SU-DHL-6 (cell line): ENCODE data around the gene KATNAL1.

Source experiments
- H2AFZ ChIP-seq: fragments of 200-600 bp; sonication (generic); 2 replicates; pipeline ENCODE4 v1.6.1; 2014; ENCODE audit warnings: low read depth, mild to moderate bottlenecking, moderate library complexity, mixed read lengths, antibody characterized with exemption, low read length; ENCODE audit not compliant: severe bottlenecking
- H3F3A ChIP-seq: fragments of 200-600 bp; shearing (Covaris generic); 2 replicates; pipeline ENCODE4 v1.6.0; 2016; ENCODE audit warnings: antibody characterized with exemption, mild to moderate bottlenecking; ENCODE audit not compliant: insufficient read depth
- H3K27ac ChIP-seq: fragments of 200-600 bp; sonication (generic); 2 replicates; pipeline ENCODE4 v1.5.1; 2016; ENCODE audit warnings: low read depth, mild to moderate bottlenecking, low read length, moderate library complexity, mixed read lengths
- H3K27me3 ChIP-seq: fragments of 200-600 bp; sonication (generic), shearing (Covaris generic); 2 replicates; pipeline ENCODE4 v1.6.0; 2014; ENCODE audit warnings: mild to moderate bottlenecking, low read length
- H3K36me3 ChIP-seq: fragments of 200-600 bp; sonication (generic); 2 replicates; pipeline ENCODE4 v1.6.1; 2014; ENCODE audit warnings: mild to moderate bottlenecking, low read length, mixed read lengths
- H3K4me2 ChIP-seq: fragments of 300-600, 200-600 bp; shearing (Covaris generic), sonication (generic); 2 replicates; pipeline ENCODE4 v1.6.0; 2014; ENCODE audit warnings: low read length, low read depth, mild to moderate bottlenecking; ENCODE audit not compliant: poor library complexity, severe bottlenecking
- H3K4me3 ChIP-seq: fragments of 200-600 bp; sonication (generic); 2 replicates; pipeline ENCODE4 v1.5.1; 2014; ENCODE audit warnings: antibody characterized with exemption, low read length, mild to moderate bottlenecking, mixed read lengths; ENCODE audit not compliant: insufficient read depth, poor library complexity, severe bottlenecking
- H3K79me2 ChIP-seq: fragments of 200-600 bp; sonication (generic); 2 replicates; pipeline ENCODE4 v1.6.1; 2014; ENCODE audit warnings: mild to moderate bottlenecking, low read length, moderate library complexity; ENCODE audit not compliant: insufficient read depth
- H3K9ac ChIP-seq: fragments of 200-600 bp; sonication (generic); 2 replicates; pipeline ENCODE4 v1.7.0; 2014; ENCODE audit warnings: mild to moderate bottlenecking, low read length
- H3K9me2 ChIP-seq: fragments of 200-600 bp; sonication (generic); replicated peaks from 2 replicates; pipeline ENCODE4 v1.6.1; 2014; ENCODE audit warnings: low read length; ENCODE audit not compliant: insufficient read depth
- H3K9me3 ChIP-seq: fragments of 200-600 bp; sonication (generic); 2 replicates; pipeline ENCODE4 v1.6.1; 2014; ENCODE audit warnings: low read length, mixed read lengths; ENCODE audit not compliant: insufficient read depth
- H4K20me1 ChIP-seq: fragments of 200-600 bp; sonication (generic); 2 replicates; pipeline ENCODE4 v1.6.1; 2014; ENCODE audit warnings: low read depth, mild to moderate bottlenecking, antibody characterized with exemption, low read length, moderate library complexity, mixed read lengths
- EZH2phosphoT487 ChIP-seq: fragments of 200-600 bp; sonication (generic), shearing (Covaris generic); conservative IDR thresholded peaks from 2 replicates; pipeline ENCODE4 v1.6.1; 2018; ENCODE audit warnings: mild to moderate bottlenecking, antibody characterized with exemption, low read length, moderate library complexity, mixed read lengths
- TF ChIP-seq, protein P1 (sequence below): fragments of 200-600 bp; sonication (generic); IDR thresholded peaks from one replicate; pipeline ENCODE4 v1.5.1; 2017; ENCODE audit warnings: antibody characterized with exemption, mild to moderate bottlenecking, low read length, moderate library complexity; ENCODE audit not compliant: insufficient read depth, poor library complexity, severe bottlenecking

Gene KATNAL1

DNA sequence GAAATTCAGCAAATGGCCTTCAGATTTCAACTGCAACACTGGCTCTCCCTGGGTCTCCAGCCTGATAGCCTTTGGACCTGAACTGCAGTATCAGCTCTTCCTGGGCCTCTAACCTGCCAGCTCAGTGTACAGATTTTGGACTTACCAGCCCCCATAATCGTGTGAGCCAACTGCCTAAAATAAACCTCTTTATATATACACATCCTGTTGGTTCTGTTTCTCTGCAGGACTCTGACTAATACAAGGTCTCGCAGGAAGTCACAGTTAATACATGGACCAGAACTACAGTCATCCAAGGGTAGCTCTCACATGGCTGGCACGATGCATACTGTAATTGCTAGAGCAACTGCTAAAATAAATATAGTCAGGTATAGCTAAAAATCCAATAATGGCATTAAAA, 85.1 kb downstream of the KATNAL1 start:
- no peaks in the 10 kb centered on the region; the same call in 1 of the 2 replicates for H3K79me2 ChIP-seq
- H3K27ac ChIP-seq, result no peak overlapping the region
- no peaks in the 10 kb centered on the region for H3F3A ChIP-seq
- peaks cover 39% of the 10 kb centered on the region for H3K36me3 ChIP-seq
- H4K20me1 ChIP-seq, result no peaks in the 10 kb centered on the region
- no peaks in the 10 kb centered on the region for H3K9me2 ChIP-seq
- H3K9me3 ChIP-seq, result peaks cover 10% of the 10 kb centered on the region; the same call in 1 of the 2 replicates
- no peak overlapping the region for H3K4me2 ChIP-seq
- H3K9ac ChIP-seq, result no peak overlapping the region
- no peak overlapping the region for H2AFZ ChIP-seq
- no peaks in the 10 kb centered on the region for H3K27me3 ChIP-seq
- TF ChIP-seq, protein P1, sequence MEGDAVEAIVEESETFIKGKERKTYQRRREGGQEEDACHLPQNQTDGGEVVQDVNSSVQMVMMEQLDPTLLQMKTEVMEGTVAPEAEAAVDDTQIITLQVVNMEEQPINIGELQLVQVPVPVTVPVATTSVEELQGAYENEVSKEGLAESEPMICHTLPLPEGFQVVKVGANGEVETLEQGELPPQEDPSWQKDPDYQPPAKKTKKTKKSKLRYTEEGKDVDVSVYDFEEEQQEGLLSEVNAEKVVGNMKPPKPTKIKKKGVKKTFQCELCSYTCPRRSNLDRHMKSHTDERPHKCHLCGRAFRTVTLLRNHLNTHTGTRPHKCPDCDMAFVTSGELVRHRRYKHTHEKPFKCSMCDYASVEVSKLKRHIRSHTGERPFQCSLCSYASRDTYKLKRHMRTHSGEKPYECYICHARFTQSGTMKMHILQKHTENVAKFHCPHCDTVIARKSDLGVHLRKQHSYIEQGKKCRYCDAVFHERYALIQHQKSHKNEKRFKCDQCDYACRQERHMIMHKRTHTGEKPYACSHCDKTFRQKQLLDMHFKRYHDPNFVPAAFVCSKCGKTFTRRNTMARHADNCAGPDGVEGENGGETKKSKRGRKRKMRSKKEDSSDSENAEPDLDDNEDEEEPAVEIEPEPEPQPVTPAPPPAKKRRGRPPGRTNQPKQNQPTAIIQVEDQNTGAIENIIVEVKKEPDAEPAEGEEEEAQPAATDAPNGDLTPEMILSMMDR, result no peak
- TF ChIP-seq EZH2phosphoT487, result no peak
- no peak overlapping the region for H3K4me3 ChIP-seq

GRCh38 chr13:30216111-30216510, 91.2 kb downstream of the KATNAL1 start:
- no peak for TF ChIP-seq EZH2phosphoT487
- TF ChIP-seq, protein P1, result no peak
- H3K27ac ChIP-seq, result no peak overlapping the region
- H3K9me2 ChIP-seq, result no peaks in the 10 kb centered on the region
- H3K4me2 ChIP-seq, result no peak overlapping the region
- no peaks in the 10 kb centered on the region; the same call in 1 of the 2 replicates for H3K79me2 ChIP-seq
- no peak overlapping the region for H3K9ac ChIP-seq
- H3K27me3 ChIP-seq, result no peaks in the 10 kb centered on the region
- H3F3A ChIP-seq, result no peaks in the 10 kb centered on the region
- no peak overlapping the region for H2AFZ ChIP-seq
- H4K20me1 ChIP-seq, result no peaks in the 10 kb centered on the region
- peaks cover 7% of the 10 kb centered on the region; the same call in 1 of the 2 replicates for H3K36me3 ChIP-seq
- H3K4me3 ChIP-seq, result no peak overlapping the region
- no peaks in the 10 kb centered on the region for H3K9me3 ChIP-seq

DNA sequence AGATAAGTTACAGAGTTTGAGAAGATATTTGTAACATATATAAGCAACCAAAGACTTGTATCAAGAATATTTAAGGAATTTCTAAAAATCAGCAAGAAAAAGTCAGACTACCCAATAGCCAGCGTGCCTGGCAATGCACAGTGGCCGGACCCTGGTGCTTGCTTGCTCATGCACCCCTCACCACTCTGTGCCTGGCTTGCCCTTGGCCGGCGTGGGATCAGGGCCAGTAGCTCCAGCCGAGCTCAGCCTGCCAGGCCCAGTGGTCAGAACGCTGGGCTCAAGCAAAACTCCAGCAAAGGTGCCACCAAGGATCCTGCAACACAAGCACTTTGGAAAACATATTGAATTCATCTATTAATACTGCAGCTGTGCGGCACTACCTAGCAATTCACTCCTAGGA, 95.1 kb downstream of the KATNAL1 start:
- Histone ChIP-seq H2AFZ (no peak overlapping the region), H3K4me2 (no peak overlapping the region), H3K9me2 (no peaks in the 10 kb centered on the region), H3K9me3 (no peaks in the 10 kb centered on the region), H3K9ac (no peak overlapping the region), H3F3A (no peaks in the 10 kb centered on the region), H3K36me3 (peaks cover 13% of the 10 kb centered on the region), H4K20me1 (no peaks in the 10 kb centered on the region), H3K4me3 (no peak overlapping the region), H3K79me2 (no peaks in the 10 kb centered on the region), H3K27me3 (no peaks in the 10 kb centered on the region), H3K27ac (no peak overlapping the region)
- TF ChIP-seq, protein P1, result no peak
- no peak for TF ChIP-seq EZH2phosphoT487
